Measurements from ENCODE around the gene AOAH. TPM values are rescaled to one million over a fixed set of nuclear protein-coding genes. Genes with fewer than 3 reads are reported as not detected.
"Not testable (repeated sequence)": the region's sequence is repeated elsewhere in the genome, so short reads cannot be mapped to it uniquely, and the experiment has no call there.

AOAH gene
- total and polyA plus RNA-seq, 12 donors, result 3.4 to 52.0 (median 13.6) TPM

GRCh38 chr7:36497775-36498174 lies 226.5 kb downstream of the AOAH start:
- no peak overlapping the region for H3K4me3 ChIP-seq

GRCh38 chr7:36497176-36497575 lies 227.1 kb downstream of the AOAH start:
- DNase-seq; intact Hi-C loops (cut with DNase I); H3K36me3 ChIP-seq (replicated peaks in 1 of 2); H3K9me3 ChIP-seq (replicated peaks in 1 of 3); H3K27ac ChIP-seq; H3K27me3 ChIP-seq; H3K4me3 ChIP-seq; H3K4me1 ChIP-seq (replicated peaks in 1 of 2): not testable (repeated sequence)
- 85 to 90% (median 88%) methylated on average over 6 of the region's 6 CpGs for WGBS, 4 donors

More at GRCh38 chr7:36497775-36498174, 226.5 kb downstream of the AOAH start:
- DNase-seq, result no peak
- no peaks in the 10 kb centered on the region for H3K27me3 ChIP-seq
- no peak overlapping the region for H3K27ac ChIP-seq
- H3K9me3 ChIP-seq (replicated peaks in 1 of 3), result no peaks in the 10 kb centered on the region
- intact Hi-C loops (cut with DNase I), result no loop called here
- no peaks in the 10 kb centered on the region for H3K36me3 ChIP-seq (replicated peaks in 1 of 2)
- no peak for TF ChIP-seq POLR2A (IDR thresholded peaks at IDR 0.05)
- no peak for TF ChIP-seq CTCF (IDR thresholded peaks at IDR 0.05)
- H3K4me1 ChIP-seq (replicated peaks in 1 of 2), result no peaks in the 10 kb centered on the region
- 31 to 39% (median 33%) methylated on average over 4 of the region's 4 CpGs for WGBS, 4 donors

GRCh38 chr7:36496576-36496975 lies 227.7 kb downstream of the AOAH start:
- intact Hi-C loops (cut with DNase I), result no loop called here
- H3K4me3 ChIP-seq, result no peak overlapping the region
- no peaks in the 10 kb centered on the region for H3K27me3 ChIP-seq
- TF ChIP-seq CTCF (IDR thresholded peaks at IDR 0.05) (no peak), POLR2A (IDR thresholded peaks at IDR 0.05) (no peak)
- no peak overlapping the region for H3K27ac ChIP-seq
- no peaks in the 10 kb centered on the region for H3K36me3 ChIP-seq (replicated peaks in 1 of 2)
- no peaks in the 10 kb centered on the region for H3K4me1 ChIP-seq (replicated peaks in 1 of 2)
- H3K9me3 ChIP-seq (replicated peaks in 1 of 3), result no peaks in the 10 kb centered on the region
- no peak for DNase-seq
- 80 to 94% (median 89%) methylated on average over 6 of the region's 6 CpGs for WGBS, 4 donors

GRCh38 chr7:36491317-36491716 lies 233.0 kb downstream of the AOAH start:
- no peak for DNase-seq
- intact Hi-C loops (cut with DNase I), result no loop called here
- H3K27me3 ChIP-seq, result no peaks in the 10 kb centered on the region
- no peaks in the 10 kb centered on the region for H3K4me1 ChIP-seq (replicated peaks in 1 of 2)
- no peak overlapping the region for H3K4me3 ChIP-seq
- 79 to 89% (median 86%) methylated on average over 3 of the region's 3 CpGs for WGBS, 4 donors
- no peak overlapping the region for H3K27ac ChIP-seq
- H3K9me3 ChIP-seq (replicated peaks in 1 of 3), result no peaks in the 10 kb centered on the region
- TF ChIP-seq POLR2A (IDR thresholded peaks at IDR 0.05) (no peak), CTCF (IDR thresholded peaks at IDR 0.05) (no peak)
- H3K36me3 ChIP-seq (replicated peaks in 1 of 2), result no peaks in the 10 kb centered on the region

GRCh38 chr7:36490419-36490830 lies 233.9 kb downstream of the AOAH start:
- no peak for TF ChIP-seq CTCF (IDR thresholded peaks at IDR 0.05)
- no peak for TF ChIP-seq POLR2A (IDR thresholded peaks at IDR 0.05)
- 41 to 62% (median 46%) methylated on average over 3 of the region's 3 CpGs for WGBS, 4 donors
- no peaks in the 10 kb centered on the region for H3K36me3 ChIP-seq (replicated peaks in 1 of 2)
- H3K4me3 ChIP-seq, result no peak overlapping the region
- no peaks in the 10 kb centered on the region for H3K27me3 ChIP-seq
- intact Hi-C loops (cut with DNase I), result no loop called here
- DNase-seq, result no peak
- no peak overlapping the region for H3K27ac ChIP-seq
- no peaks in the 10 kb centered on the region for H3K4me1 ChIP-seq (replicated peaks in 1 of 2)
- H3K9me3 ChIP-seq (replicated peaks in 1 of 3), result no peaks in the 10 kb centered on the region

GRCh38 chr7:36488672-36489071 lies 235.6 kb downstream of the AOAH start:
- intact Hi-C loops (cut with DNase I), result loop anchor here (5.0 to 10.0 kb wide), 4 partner anchors 184 to 709 kb away; no protein-coding TSS in a partner anchor
- WGBS, 4 donors, result 87 to 91% (median 90%) methylated on average over 5 of the region's 5 CpGs
- not testable (repeated sequence) for H3K36me3 ChIP-seq (replicated peaks in 1 of 2)

More at GRCh38 chr7:36488672-36489071, 235.6 kb downstream of the AOAH start:
- not testable (repeated sequence) for H3K27me3 ChIP-seq; H3K27ac ChIP-seq; H3K9me3 ChIP-seq (replicated peaks in 1 of 3); H3K4me1 ChIP-seq (replicated peaks in 1 of 2); DNase-seq; H3K4me3 ChIP-seq

Measured in adrenal gland (tissue), 12 donors.